GM20000 (cell line): Measurements from ENCODE around the gene NAV2.

ENCODE experiments used
- DNase-seq: peaks from one replicate; pipeline ENCODE4 v3.0.0; 2012; ENCODE audit warnings: low spot score
- CTCF ChIP-seq: IDR thresholded peaks from 2 replicates; pipeline ENCODE4 v1.5.1; 2012; ENCODE audit warnings: mild to moderate bottlenecking, control low read depth; ENCODE audit errors: extremely low read depth, missing control alignments

The NAV2 gene

GRCh38 chr11:20035375-20035700 lies 322.7 kb downstream of the NAV2 start:
- DNase-seq, result no peak
- TF ChIP-seq CTCF, result no peak

- no peak for DNase-seq
- no peak for TF ChIP-seq CTCF
Measured at GRCh38 chr11:20035701-20036601, 323.3 kb downstream of the NAV2 start.

- no peak for TF ChIP-seq CTCF
- DNase-seq, result no peak
Measured at GRCh38 chr11:20036626-20037335, 324.1 kb downstream of the NAV2 start.

- no peak for TF ChIP-seq CTCF
- no peak for DNase-seq
Measured at GRCh38 chr11:20037396-20038153, 324.9 kb downstream of the NAV2 start.

- DNase-seq, result no peak
- no peak for TF ChIP-seq CTCF
Measured at GRCh38 chr11:20038412-20038811, 325.8 kb downstream of the NAV2 start.

- TF ChIP-seq CTCF, result no peak
- no peak for DNase-seq
Measured at GRCh38 chr11:20038972-20039371, 326.3 kb downstream of the NAV2 start.

- no peak for TF ChIP-seq CTCF
- DNase-seq, result no peak
Measured at GRCh38 chr11:20041499-20041898, 328.9 kb downstream of the NAV2 start.
